H9 (cell line): ENCODE data around the gene MB. TPM values are rescaled to one million over a fixed set of nuclear protein-coding genes. Genes with fewer than 3 reads are reported as not detected.

Source experiments
- DNase-seq: peaks from one replicate; pipeline ENCODE4 v3.0.0-alpha.2; 2017
- H2AFZ ChIP-seq: one replicate; pipeline ENCODE4 v1.6.1; 2013; ENCODE audit warnings: mild to moderate bottlenecking, low read length, control low read depth, moderate library complexity
- H2AK5ac ChIP-seq: 2 replicates; pipeline ENCODE4 v1.6.1; 2013; ENCODE audit warnings: low read length, control low read depth, mixed read lengths; ENCODE audit not compliant: insufficient read length
- H2BK120ac ChIP-seq: one replicate; pipeline ENCODE4 v1.6.1; 2013; ENCODE audit warnings: low read depth, mild to moderate bottlenecking, low read length, control low read depth, inconsistent platforms; ENCODE audit not compliant: poor library complexity, severe bottlenecking
- H2BK12ac ChIP-seq: 2 replicates; pipeline ENCODE4 v1.6.1; 2013; ENCODE audit warnings: low read length, control low read depth, mixed read lengths, low read depth; ENCODE audit not compliant: insufficient read length
- H2BK15ac ChIP-seq: 2 replicates; pipeline ENCODE4 v1.6.1; 2013; ENCODE audit warnings: low read depth, low read length, control low read depth
- H2BK20ac ChIP-seq: one replicate; pipeline ENCODE4 v1.6.1; 2013; ENCODE audit warnings: low read depth, mild to moderate bottlenecking, low read length, control low read depth, inconsistent platforms; ENCODE audit not compliant: poor library complexity, severe bottlenecking
- H2BK5ac ChIP-seq: 2 replicates; pipeline ENCODE4 v1.6.1; 2013; ENCODE audit warnings: low read length, control low read depth, mixed read lengths; ENCODE audit not compliant: insufficient read length
- H3K14ac ChIP-seq: 2 replicates; pipeline ENCODE4 v1.6.1; 2013; ENCODE audit warnings: low read length, control low read depth; ENCODE audit not compliant: insufficient read depth
- H3K18ac ChIP-seq: 2 replicates; pipeline ENCODE4 v1.6.1; 2013; ENCODE audit warnings: low read depth, mild to moderate bottlenecking, mixed read lengths, low read length, control low read depth; ENCODE audit not compliant: insufficient read length
- H3K23ac ChIP-seq: 2 replicates; pipeline ENCODE4 v1.6.1; 2013; ENCODE audit warnings: low read length, control low read depth, mixed read lengths, low read depth; ENCODE audit not compliant: insufficient read length
- H3K23me2 ChIP-seq: 2 replicates; pipeline ENCODE4 v1.6.1; 2013; ENCODE audit warnings: low read depth, mild to moderate bottlenecking, mixed read lengths, low read length, control low read depth; ENCODE audit not compliant: insufficient read length, poor library complexity, severe bottlenecking
- H3K27ac ChIP-seq: 2 replicates; pipeline ENCODE4 v1.5.1; 2013; ENCODE audit warnings: low read length, control low read depth, mixed read lengths, low read depth; ENCODE audit not compliant: insufficient read length
- H3K27me3 ChIP-seq: 2 replicates; pipeline ENCODE4 v1.6.1; 2013; ENCODE audit warnings: low read length, control low read depth, inconsistent platforms; ENCODE audit not compliant: insufficient read depth
- H3K4ac ChIP-seq: 2 replicates; pipeline ENCODE4 v1.6.1; 2013; ENCODE audit warnings: low read depth, mild to moderate bottlenecking, control low read depth, inconsistent platforms, low read length, moderate library complexity
- H3K4me1 ChIP-seq: 2 replicates; pipeline ENCODE4 v1.6.1; 2013; ENCODE audit warnings: low read length, control low read depth, inconsistent platforms; ENCODE audit not compliant: insufficient read depth
- H3K4me2 ChIP-seq: 2 replicates; pipeline ENCODE4 v1.6.1; 2013; ENCODE audit warnings: low read length, control low read depth, mixed read lengths; ENCODE audit not compliant: insufficient read length, insufficient read depth
- H3K56ac ChIP-seq: 2 replicates; pipeline ENCODE4 v1.6.1; 2013; ENCODE audit warnings: low read depth, mild to moderate bottlenecking, mixed read lengths, low read length, control low read depth; ENCODE audit not compliant: insufficient read length
- H3K79me1 ChIP-seq: 2 replicates; pipeline ENCODE4 v1.6.1; 2013; ENCODE audit warnings: low read depth, mild to moderate bottlenecking, moderate library complexity, low read length, control low read depth, inconsistent platforms; ENCODE audit not compliant: insufficient read depth, poor library complexity, severe bottlenecking
- H3K79me2 ChIP-seq: 2 replicates; pipeline ENCODE4 v1.6.1; 2013; ENCODE audit warnings: low read length, control low read depth, inconsistent platforms; ENCODE audit not compliant: insufficient read depth
- H3K9ac ChIP-seq: 2 replicates; pipeline ENCODE4 v1.6.1; 2013; ENCODE audit warnings: low read length, control low read depth, mixed read lengths; ENCODE audit not compliant: insufficient read length; ENCODE audit errors: extremely low read depth
- H3K9me3 ChIP-seq: one replicate; pipeline ENCODE4 v1.6.1; 2013; ENCODE audit warnings: low read depth, low read length, inconsistent platforms; ENCODE audit not compliant: control insufficient read depth
- H3T11ph ChIP-seq: one replicate; pipeline ENCODE4 v1.6.1; 2013; ENCODE audit warnings: mild to moderate bottlenecking, low read length, control low read depth, inconsistent platforms
- H4K20me1 ChIP-seq: one replicate; pipeline ENCODE4 v1.6.1; 2013; ENCODE audit not compliant: control insufficient read depth, insufficient read length, insufficient read depth
- H4K5ac ChIP-seq: 2 replicates; pipeline ENCODE4 v1.6.1; 2013; ENCODE audit warnings: low read depth, mild to moderate bottlenecking, mixed read lengths, low read length, control low read depth; ENCODE audit not compliant: insufficient read length
- H4K8ac ChIP-seq: replicated peaks from 2 replicates; pipeline ENCODE4 v1.6.1; 2013; ENCODE audit warnings: low read length, control low read depth, mixed read lengths, low read depth; ENCODE audit not compliant: insufficient read length
- H4K91ac ChIP-seq: 2 replicates; pipeline ENCODE4 v1.6.1; 2013; ENCODE audit warnings: low read depth, mild to moderate bottlenecking, moderate library complexity, mixed read lengths, low read length, control low read depth; ENCODE audit not compliant: insufficient read length
- H3K27ac Mint-ChIP-seq, 3 experiments: 2 replicates in 2 of 3; 3 replicates in 1 of 3; pipeline ENCODE4 v1.8.0; 2020 to 2021; ENCODE audit warnings: mixed read lengths in 3 of 3, mild to moderate bottlenecking in 1 of 3, moderate library complexity in 1 of 3
- H3K27me3 Mint-ChIP-seq: 2 replicates; pipeline ENCODE4 v1.8.0; 2021; ENCODE audit warnings: low read depth, mild to moderate bottlenecking, moderate library complexity, mixed read lengths
- H3K36me3 Mint-ChIP-seq, 3 experiments: 2 replicates in 2 of 3; 3 replicates in 1 of 3; pipeline ENCODE4 v1.8.0; 2020 to 2021; ENCODE audit warnings: low read depth in 3 of 3, mixed read lengths in 3 of 3; ENCODE audit not compliant: insufficient read depth in 1 of 3
- H3K4me1 Mint-ChIP-seq, 2 experiments: 2 replicates each; pipeline ENCODE4 v1.8.0; 2020; ENCODE audit warnings: mixed read lengths in 2 of 2
- H3K4me3 Mint-ChIP-seq, 2 experiments: 2 replicates in 1 of 2; 3 replicates in 1 of 2; pipeline ENCODE4 v1.8.0; 2020 to 2021; ENCODE audit warnings: mild to moderate bottlenecking in 2 of 2, mixed read lengths in 2 of 2, moderate library complexity in 1 of 2
- H3K9me3 Mint-ChIP-seq, 2 experiments: 2 replicates in 1 of 2; 3 replicates in 1 of 2; pipeline ENCODE4 v1.8.0; 2020; ENCODE audit warnings: mild to moderate bottlenecking in 2 of 2, mixed read lengths in 2 of 2, moderate library complexity in 1 of 2
- CTCF ChIP-seq: fragments of 200-600 bp; sonication (generic); conservative IDR thresholded peaks from 3 replicates; pipeline ENCODE4 v1.8.0; 2021; ENCODE audit warnings: antibody characterized with exemption, mild to moderate bottlenecking
- WGBS: extraction: QIAGEN DNeasy Blood & Tissue Kit; methylation state at CpG from one replicate; pipeline ENCODE4 v1.1.7; 2013; ENCODE audit warnings: missing lambda C conversion rate, low lambda C conversion rate, mixed read lengths; ENCODE audit not compliant: insufficient read length; ENCODE audit errors: extremely low coverage; 5-methylcytosine and 5-hydroxymethylcytosine counted together
- total RNA-seq: library from RNA; stranded (reverse); gene quantifications from 2 replicates; pipeline ENCODE4 v1.2.1, GENCODE V29; 2021

The MB gene
- total RNA-seq, 1 experiment from 2014 or later: 0.55 TPM

- Histone ChIP-seq H3K79me1 (no peaks in the 10 kb centered on the region), H3K14ac (no peak overlapping the region), H4K8ac (no peak overlapping the region), H2BK5ac (no peak overlapping the region), H2BK120ac (no peak overlapping the region), H2BK15ac (no peak overlapping the region), H3K4me1 (no peaks in the 10 kb centered on the region), H2BK20ac (no peak overlapping the region), H3K27ac (no peak overlapping the region), H3K18ac (no peak overlapping the region), H3K9me3 (no peaks in the 10 kb centered on the region), H3K9ac (no peak overlapping the region), H2AFZ (no peak overlapping the region), H3K23me2 (no peaks in the 10 kb centered on the region), H3T11ph (no peak overlapping the region), H2BK12ac (no peak overlapping the region), H4K91ac (no peak overlapping the region), H3K4me2 (no peak overlapping the region), H3K4ac (no peak overlapping the region), H3K79me2 (no peaks in the 10 kb centered on the region), H4K5ac (no peak overlapping the region), H4K20me1 (no peaks in the 10 kb centered on the region), H3K56ac (no peak overlapping the region), H3K27me3 (no peaks in the 10 kb centered on the region), H3K23ac (no peak overlapping the region), H2AK5ac (no peak overlapping the region)
- Mint-ChIP-seq H3K4me3 (no peak overlapping the region), H3K27ac (no peak overlapping the region; a peak in 1 of 7 replicates), H3K4me1 (peaks cover 6 to 7% of the 10 kb centered on the region in 2 experiments), H3K36me3 (no peaks in the 10 kb centered on the region), H3K9me3 (no peaks in the 10 kb centered on the region), H3K27me3 (peaks cover 8% of the 10 kb centered on the region)
- no peak for DNase-seq
- WGBS: no CpG with 5 or more reads among the region's 5 CpGs
- no peak for TF ChIP-seq CTCF
Measured at GRCh38 chr22:35581023-35581413, 36.1 kb downstream of the MB start.
